ENCODE data around the gene HMOX1.

Gene HMOX1

GRCh38 chr22:35380013-35380412 is 883 bp upstream of the HMOX1 start:
- no peak for DNase-seq (ENCODE audit: low spot score)

- DNase-seq (ENCODE audit: low spot score), result no peak
These were observed 621 bp downstream of the HMOX1 start for GRCh38 chr22:35381424-35382009.

- no peak for DNase-seq (ENCODE audit: low spot score)
These were observed 2.8 kb downstream of the HMOX1 start for GRCh38 chr22:35383679-35384071.

- DNase-seq (ENCODE audit: low spot score), result no peak
These were observed 3.6 kb downstream of the HMOX1 start for GRCh38 chr22:35384527-35384926.

DNA sequence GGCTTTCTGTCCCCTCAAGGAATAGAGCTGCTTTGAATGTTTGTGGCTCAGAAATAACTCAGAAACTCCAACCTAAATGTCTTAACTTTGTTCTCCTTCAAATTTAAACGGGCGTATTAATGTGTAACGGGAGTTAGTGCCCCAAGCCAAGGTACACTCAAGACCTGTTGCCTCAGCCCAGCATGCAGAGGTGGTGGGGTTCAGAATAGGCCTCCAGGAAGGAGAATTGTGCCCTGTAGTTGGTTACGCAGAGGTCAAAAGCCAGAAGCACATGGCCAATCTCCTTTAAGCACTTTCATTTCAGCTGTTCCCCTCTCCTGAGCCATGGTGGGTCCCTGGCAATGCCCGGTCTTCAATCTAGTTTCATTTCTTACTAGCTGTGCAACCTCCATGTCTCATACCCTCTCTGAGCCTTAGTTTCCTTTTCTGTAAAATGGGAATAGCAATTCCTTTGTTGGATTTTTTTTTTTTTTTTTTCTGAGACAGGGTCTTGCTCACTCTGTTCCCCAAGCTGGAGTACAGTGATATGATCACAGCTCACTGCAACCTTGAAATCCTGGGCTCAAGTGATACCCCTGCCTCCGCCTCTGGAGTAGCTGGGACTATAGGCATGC is 4.2 kb downstream of the HMOX1 start:
- no peak for DNase-seq (ENCODE audit: low spot score)

DNA sequence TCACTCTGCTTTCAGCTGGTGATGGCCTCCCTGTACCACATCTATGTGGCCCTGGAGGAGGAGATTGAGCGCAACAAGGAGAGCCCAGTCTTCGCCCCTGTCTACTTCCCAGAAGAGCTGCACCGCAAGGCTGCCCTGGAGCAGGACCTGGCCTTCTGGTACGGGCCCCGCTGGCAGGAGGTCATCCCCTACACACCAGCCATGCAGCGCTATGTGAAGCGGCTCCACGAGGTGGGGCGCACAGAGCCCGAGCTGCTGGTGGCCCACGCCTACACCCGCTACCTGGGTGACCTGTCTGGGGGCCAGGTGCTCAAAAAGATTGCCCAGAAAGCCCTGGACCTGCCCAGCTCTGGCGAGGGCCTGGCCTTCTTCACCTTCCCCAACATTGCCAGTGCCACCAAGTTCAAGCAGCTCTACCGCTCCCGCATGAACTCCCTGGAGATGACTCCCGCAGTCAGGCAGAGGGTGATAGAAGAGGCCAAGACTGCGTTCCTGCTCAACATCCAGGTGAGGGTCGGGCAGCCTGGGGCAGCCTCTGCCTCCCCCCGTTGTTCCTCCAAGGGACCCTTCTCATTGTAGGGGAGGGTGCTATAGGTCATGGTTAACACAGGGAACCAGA is 5.9 kb downstream of the HMOX1 start:
- DNase-seq (ENCODE audit: low spot score), result no peak

DNA sequence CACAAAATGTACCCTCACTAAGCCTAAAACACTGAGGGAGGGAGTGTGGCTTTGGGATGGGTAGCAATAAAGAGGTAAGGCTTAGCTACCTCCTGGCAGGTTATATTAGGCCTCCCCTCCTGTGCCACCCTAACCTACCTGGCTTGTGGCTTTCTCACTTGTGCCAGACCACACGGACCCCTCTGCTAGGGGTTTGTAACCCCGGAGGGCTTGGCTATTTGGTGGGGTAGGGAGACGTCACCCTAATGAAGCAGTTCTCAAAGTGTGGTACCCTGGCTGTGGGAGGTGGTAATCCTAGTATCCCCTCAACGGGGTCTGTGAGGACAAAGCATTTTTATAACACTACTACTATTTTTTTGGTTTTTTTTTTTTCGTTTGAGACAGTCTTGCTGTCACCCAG is 10.0 kb downstream of the HMOX1 start:
- no peak for DNase-seq (ENCODE audit: low spot score)

DNA sequence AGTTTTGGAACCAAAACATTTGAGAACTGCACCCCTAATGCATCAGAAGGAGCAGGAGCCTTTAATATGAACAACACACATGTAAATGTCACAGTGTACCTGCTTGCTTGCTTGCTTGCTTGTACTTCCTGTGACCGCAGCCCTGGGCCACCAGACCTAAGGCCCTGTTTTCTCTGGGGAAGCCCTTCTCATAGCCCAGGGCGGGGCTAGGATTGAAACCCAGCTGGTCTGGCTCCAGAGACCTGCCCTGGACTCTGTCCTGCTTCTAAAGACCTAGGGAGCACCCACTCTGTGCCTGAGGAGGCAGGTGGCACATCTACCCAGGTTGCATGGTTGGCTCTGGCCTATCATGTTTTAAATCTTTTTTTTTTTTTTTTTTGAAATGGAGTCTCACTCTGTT is 11.5 kb downstream of the HMOX1 start:
- no peak for DNase-seq (ENCODE audit: low spot score)

- DNase-seq (ENCODE audit: low spot score), result no peak
These were observed 12.5 kb downstream of the HMOX1 start for GRCh38 chr22:35393116-35394010.

DNA sequence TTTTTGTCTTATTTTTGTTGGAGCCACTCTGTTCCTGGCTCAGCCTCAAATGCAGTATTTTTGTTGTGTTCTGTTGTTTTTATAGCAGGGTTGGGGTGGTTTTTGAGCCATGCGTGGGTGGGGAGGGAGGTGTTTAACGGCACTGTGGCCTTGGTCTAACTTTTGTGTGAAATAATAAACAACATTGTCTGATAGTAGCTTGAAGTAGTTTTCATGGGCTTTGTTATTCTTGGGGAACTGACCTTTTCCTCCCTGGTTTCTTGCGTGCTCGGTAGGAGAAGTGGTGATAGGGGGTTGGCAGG is 13.1 kb downstream of the HMOX1 start:
- DNase-seq (ENCODE audit: low spot score), result no peak

GRCh38 chr22:35394810-35395563 is 14.1 kb downstream of the HMOX1 start:
- no peak for DNase-seq (ENCODE audit: low spot score)

DNA sequence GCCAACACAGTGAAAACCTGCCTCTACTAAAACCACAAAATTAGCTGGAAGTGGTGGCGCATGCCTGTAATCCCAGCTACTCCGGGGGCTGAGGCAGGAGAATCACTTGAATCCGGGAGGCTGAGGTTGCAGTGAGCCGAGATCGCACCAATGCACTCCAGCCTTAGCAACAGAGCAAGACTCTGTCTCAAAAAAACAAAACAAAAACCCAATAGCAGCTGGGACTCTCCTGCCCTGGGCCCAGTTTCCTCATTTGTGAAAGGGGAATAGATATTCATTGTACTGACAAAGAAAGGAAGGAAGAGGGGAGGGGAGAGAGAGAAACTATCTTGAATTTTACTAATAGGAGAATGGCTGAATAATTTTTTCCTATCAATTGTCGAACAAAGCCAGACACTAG is 15.7 kb downstream of the HMOX1 start:
- DNase-seq (ENCODE audit: low spot score), result peak; percentile 76

GRCh38 chr22:35397095-35397904 is 16.4 kb downstream of the HMOX1 start:
- no peak for DNase-seq (ENCODE audit: low spot score)

GRCh38 chr22:35398591-35398973 is 17.7 kb downstream of the HMOX1 start:
- DNase-seq (ENCODE audit: low spot score), result no peak

DNA sequence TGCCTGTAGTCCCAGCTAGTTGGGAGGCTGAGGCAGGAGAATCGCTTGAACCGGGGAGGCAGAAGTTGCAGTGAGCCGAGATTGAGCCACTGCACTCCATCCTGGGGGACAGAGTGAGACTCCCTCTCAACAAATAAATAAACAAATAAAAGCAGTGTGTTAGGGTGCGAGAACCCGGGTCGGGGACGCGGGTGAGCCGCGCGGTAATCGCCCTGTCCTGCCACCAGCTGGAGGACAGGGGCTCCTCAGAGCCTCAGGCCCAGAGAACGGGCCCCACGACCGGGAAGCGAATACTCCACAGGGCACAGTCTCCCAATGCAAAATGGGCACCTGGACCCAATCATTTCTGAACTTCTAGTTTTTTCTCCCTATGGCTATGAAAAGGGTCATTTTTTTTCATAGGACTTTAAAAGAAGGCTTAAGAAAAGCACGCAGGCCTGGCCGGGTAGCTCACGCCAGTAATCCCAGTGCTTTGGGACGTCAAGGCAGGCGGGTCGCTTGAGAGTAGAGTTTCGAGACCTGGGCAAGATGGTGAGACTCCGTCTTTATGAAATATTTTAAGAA is 18.3 kb downstream of the HMOX1 start:
- no peak for DNase-seq (ENCODE audit: low spot score)

GRCh38 chr22:35399678-35400500 is 19.0 kb downstream of the HMOX1 start, which contains the start of gene MCM5:
Gene MCM5, plus strand, starts transcription at chr22:35400140. Its CDS starts 299 bp downstream, at chr22:35400439.
- DNase-seq (ENCODE audit: low spot score), result peak; percentile 97

DNA sequence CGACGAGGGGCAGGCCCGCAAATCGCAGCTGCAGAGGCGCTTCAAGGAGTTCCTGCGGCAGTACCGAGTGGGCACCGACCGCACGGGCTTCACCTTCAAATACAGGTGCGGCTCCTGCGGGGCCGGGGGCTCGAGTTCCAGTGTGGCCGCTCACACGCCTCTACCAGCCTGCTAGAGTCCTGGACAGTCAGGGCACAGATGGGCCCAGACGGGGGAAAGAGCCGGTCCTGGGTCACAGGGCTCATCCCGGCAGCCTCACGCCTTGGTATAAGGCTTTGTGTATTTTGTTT is 19.6 kb downstream of the HMOX1 start:
- DNase-seq (ENCODE audit: low spot score), result no peak

DNA sequence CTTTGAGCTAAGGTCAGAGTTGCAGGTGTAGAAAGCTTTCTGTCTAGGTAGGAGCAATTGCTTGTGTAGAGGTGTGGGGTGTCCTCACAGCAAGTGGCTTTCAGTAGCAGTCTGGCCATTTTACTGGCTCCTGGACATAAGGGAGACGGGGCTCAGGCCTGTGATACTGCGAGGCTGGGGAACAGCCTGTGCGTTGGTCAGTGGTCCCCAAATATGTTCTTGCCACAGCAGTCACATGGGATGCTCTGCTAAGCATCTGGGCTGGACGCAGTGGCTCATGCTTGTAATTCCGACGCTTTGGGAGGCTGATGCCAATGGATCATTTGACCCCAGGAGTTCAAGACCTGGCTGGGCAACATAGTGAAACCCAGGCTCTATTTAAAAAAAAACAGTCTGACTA is 21.0 kb downstream of the HMOX1 start:
- DNase-seq (ENCODE audit: low spot score), result no peak

DNA sequence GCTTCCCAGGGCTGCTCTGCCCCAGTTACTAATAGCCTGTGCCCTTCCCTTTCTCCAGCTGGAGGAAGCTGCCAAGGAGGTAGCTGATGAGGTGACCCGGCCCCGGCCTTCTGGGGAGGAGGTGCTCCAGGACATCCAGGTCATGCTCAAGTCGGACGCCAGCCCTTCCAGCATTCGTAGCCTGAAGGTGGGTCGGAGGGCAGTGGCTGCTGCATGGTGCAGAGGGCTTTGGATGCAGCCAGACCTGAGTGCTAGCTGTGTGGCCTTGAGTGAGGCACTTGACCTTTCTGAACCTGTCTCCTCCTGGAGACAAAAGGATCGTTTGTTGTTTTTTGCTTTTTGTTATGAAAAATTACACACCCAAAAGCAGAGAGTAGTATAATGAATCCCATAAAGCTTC is 22.5 kb downstream of the HMOX1 start:
- no peak for DNase-seq (ENCODE audit: low spot score)

DNA sequence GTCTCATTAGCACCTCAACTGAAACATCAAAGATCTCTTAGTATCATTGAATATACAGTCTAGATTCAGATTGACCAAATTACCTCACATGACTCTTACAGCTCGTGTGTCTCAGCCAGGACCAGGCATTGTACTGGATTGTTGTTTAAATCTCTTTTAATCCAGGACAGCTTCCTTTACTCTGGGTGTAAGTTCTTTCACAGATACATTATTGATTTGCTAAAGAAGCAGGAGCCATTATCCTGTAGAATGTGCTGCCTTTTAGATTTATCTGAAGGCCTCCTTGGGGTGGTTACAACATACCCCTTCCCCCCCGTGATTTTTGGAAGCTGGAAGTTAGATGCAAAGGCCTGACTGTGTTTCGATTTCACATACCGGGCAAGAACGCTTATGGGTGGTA is 23.3 kb downstream of the HMOX1 start:
- DNase-seq (ENCODE audit: low spot score), result no peak
